ENCODE measurements around the gene ENOX1. TPM values are rescaled to one million over a fixed set of nuclear protein-coding genes. Genes with fewer than 3 reads are reported as not detected.

ENOX1 gene
- total and polyA plus RNA-seq, 9 of the 15 experiments (the other 6 are each of a cell fraction or from before 2014, with no cell fraction given): not detected

GRCh38 chr13:43293561-43293960 is 493.2 kb downstream of the ENOX1 start:
- Histone ChIP-seq H3K27ac (ENCODE audit: extremely low read depth, low read depth, low read length) (no peak overlapping the region), H2AFZ (ENCODE audit: low read depth, low read length) (no peak overlapping the region), H3K9me1 (ENCODE audit: control insufficient read depth, insufficient read depth, low read length) (no peaks in the 10 kb centered on the region), H3K4me2 (ENCODE audit: insufficient read depth, low read length) (no peak overlapping the region), H3K4me3 (no peak overlapping the region), H3K79me2 (ENCODE audit: control insufficient read depth, insufficient read depth, low read length) (no peaks in the 10 kb centered on the region), H4K20me1 (replicated peaks; ENCODE audit: control insufficient read depth, insufficient read depth, low read length) (no peaks in the 10 kb centered on the region), H3K9ac (ENCODE audit: insufficient read depth in 1 of 2, low read depth in 2 of 2, low read length in 2 of 2) (no peak overlapping the region), H3K4me1 (replicated peaks in 1 of 2; ENCODE audit: control insufficient read depth in 2 of 2, insufficient read depth in 2 of 2, low read length in 2 of 2) (no peaks in the 10 kb centered on the region), H3K36me3 (ENCODE audit: control insufficient read depth, insufficient read depth, low read length) (no peaks in the 10 kb centered on the region), H3K9me3 (replicated peaks; ENCODE audit: control insufficient read depth, insufficient read depth, low read depth, low read length) (no peaks in the 10 kb centered on the region), H3K27me3 (ENCODE audit: control insufficient read depth in 2 of 2, insufficient read depth in 2 of 2, low read length in 2 of 2) (no peaks in the 10 kb centered on the region)
- DNase-seq (ENCODE audit: extremely low read depth in 1 of 4, low spot score in 3 of 4): no peak
- no peak for ATAC-seq
- intact Hi-C loops (cut with micrococcal nuclease): no loop called here
- 0% methylated on average over 1 of the region's 1 CpG for WGBS (ENCODE audit: insufficient coverage, low coverage, missing lambda C conversion rate)
- CTCF ChIA-PET (ENCODE audit: low intra/inter-chr PET ratio): no interaction called here
- FAIRE-seq: no peak
- in situ Hi-C loops (cut with MboI): no loop called here
- POLR2A ChIA-PET: no interaction called here
- BruUV-seq (replicated peaks): no TSS peak
- TF ChIP-seq C11orf30 (IDR thresholded peaks at IDR 0.05; ENCODE audit: low read depth) (no peak), SOX6 (IDR thresholded peaks at IDR 0.05) (no peak), MEF2A (IDR thresholded peaks at IDR 0.05; ENCODE audit: control insufficient read depth, low read depth, low read length) (no peak), ZNF518B (CRISPR knock-in tag; IDR thresholded peaks at IDR 0.05) (no peak), ZNF740 (CRISPR knock-in tag; IDR thresholded peaks at IDR 0.05) (no peak), ZNF740 (tag; IDR thresholded peaks at IDR 0.05) (no peak), ZNF512 (tag; IDR thresholded peaks at IDR 0.05) (no peak), DLX4 (CRISPR knock-in tag; IDR thresholded peaks at IDR 0.05) (no peak), PHB2 (IDR thresholded peaks at IDR 0.05; ENCODE audit: low read depth) (no peak), CXXC5 (CRISPR knock-in tag; IDR thresholded peaks at IDR 0.05) (no peak), RHOXF2B (CRISPR knock-in tag; conservative IDR thresholded peaks at IDR 0.05) (no peak), ZNF75A (CRISPR knock-in tag; IDR thresholded peaks at IDR 0.05) (no peak), ZBTB5 (IDR thresholded peaks at IDR 0.05) (no peak)
